Measurements from ENCODE around the gene OSBPL8.

Gene OSBPL8

DNA sequence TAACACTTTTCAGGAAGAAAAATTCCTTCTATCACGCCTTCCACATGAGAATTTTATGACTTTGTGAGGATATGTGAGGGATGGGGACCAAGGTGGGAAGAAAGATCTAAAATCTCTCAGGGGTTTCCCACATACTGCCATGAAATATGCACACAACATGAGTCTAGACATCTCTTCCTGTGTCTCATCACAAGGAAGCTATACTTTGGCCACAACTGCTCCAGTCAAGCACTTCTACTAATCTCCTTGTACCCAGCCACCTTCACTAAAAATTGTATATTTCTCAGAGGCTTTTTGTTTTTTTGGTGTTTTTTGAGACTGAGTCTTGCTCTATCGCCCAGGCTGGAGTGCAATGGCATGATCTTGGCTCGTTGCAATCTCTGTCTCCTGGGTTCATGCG, 3.2 kb downstream of the OSBPL8 start:
- TF ChIP-seq ZFP30 (CRISPR knock-in tag; IDR thresholded peaks at IDR 0.05), result no peak
- no peak for TF ChIP-seq PPARA (CRISPR knock-in tag; IDR thresholded peaks at IDR 0.05; ENCODE audit: borderline replicate concordance)
- TF ChIP-seq CSDC2 (CRISPR knock-in tag; IDR thresholded peaks at IDR 0.05), result no peak
- no peak for TF ChIP-seq ISL1 (CRISPR knock-in tag; IDR thresholded peaks at IDR 0.05)
- no peak for TF ChIP-seq ARNTL (CRISPR knock-in tag; IDR thresholded peaks at IDR 0.05; ENCODE audit: borderline replicate concordance, low read depth)
- TF ChIP-seq, protein P1, sequence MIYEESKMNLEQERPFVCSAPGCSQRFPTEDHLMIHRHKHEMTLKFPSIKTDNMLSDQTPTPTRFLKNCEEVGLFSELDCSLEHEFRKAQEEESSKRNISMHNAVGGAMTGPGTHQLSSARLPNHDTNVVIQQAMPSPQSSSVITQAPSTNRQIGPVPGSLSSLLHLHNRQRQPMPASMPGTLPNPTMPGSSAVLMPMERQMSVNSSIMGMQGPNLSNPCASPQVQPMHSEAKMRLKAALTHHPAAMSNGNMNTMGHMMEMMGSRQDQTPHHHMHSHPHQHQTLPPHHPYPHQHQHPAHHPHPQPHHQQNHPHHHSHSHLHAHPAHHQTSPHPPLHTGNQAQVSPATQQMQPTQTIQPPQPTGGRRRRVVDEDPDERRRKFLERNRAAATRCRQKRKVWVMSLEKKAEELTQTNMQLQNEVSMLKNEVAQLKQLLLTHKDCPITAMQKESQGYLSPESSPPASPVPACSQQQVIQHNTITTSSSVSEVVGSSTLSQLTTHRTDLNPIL (CRISPR knock-in tag; IDR thresholded peaks at IDR 0.05; ENCODE audit: low read depth), result no peak
- no peak for TF ChIP-seq POU6F1 (CRISPR knock-in tag; IDR thresholded peaks at IDR 0.05; ENCODE audit: borderline replicate concordance, low read depth)
- TF ChIP-seq OSR1 (CRISPR knock-in tag; IDR thresholded peaks at IDR 0.05), result no peak
- no peak for TF ChIP-seq CSRNP3 (CRISPR knock-in tag; IDR thresholded peaks at IDR 0.05)
- no peak for TF ChIP-seq ZNF70 (CRISPR knock-in tag; IDR thresholded peaks at IDR 0.05)
- no peak for TF ChIP-seq ZC3H10 (CRISPR knock-in tag; IDR thresholded peaks at IDR 0.05)
- no peak for TF ChIP-seq RARB (CRISPR knock-in tag; IDR thresholded peaks at IDR 0.05)
- TF ChIP-seq TSHZ2 (CRISPR knock-in tag; IDR thresholded peaks at IDR 0.05), result no peak
- no peak for TF ChIP-seq ZFP3 (CRISPR knock-in tag; IDR thresholded peaks at IDR 0.05)
- no peak for ATAC-seq

DNA sequence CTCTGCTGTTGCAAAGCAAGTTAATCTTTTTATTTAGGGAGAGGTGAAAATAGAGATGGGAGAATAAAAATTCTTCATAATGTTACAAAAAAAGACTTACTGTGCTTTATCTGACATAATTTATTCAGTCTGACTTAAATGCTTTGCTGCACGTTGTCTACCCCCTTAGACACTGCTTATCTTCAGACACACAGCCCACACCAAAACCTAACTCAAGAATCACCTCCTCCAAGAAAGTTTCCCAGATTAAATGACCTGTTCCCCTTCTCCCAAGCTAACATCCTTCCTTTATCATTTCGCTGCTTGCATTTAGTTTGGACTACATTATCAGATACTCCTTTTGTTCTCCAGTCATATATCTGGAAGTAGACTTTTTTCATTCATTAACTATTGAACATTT, 3.8 kb downstream of the OSBPL8 start:
- no peak for ATAC-seq
- no peak for TF ChIP-seq ARNTL (CRISPR knock-in tag; IDR thresholded peaks at IDR 0.05; ENCODE audit: borderline replicate concordance, low read depth)
- no peak for TF ChIP-seq PPARA (CRISPR knock-in tag; IDR thresholded peaks at IDR 0.05; ENCODE audit: borderline replicate concordance)
- no peak for TF ChIP-seq BACH2 (CRISPR knock-in tag; IDR thresholded peaks at IDR 0.05; ENCODE audit: borderline replicate concordance)
- no peak for TF ChIP-seq RARB (CRISPR knock-in tag; IDR thresholded peaks at IDR 0.05)
- TF ChIP-seq POU6F1 (CRISPR knock-in tag; IDR thresholded peaks at IDR 0.05; ENCODE audit: borderline replicate concordance, low read depth), result no peak
- TF ChIP-seq OSR1 (CRISPR knock-in tag; IDR thresholded peaks at IDR 0.05), result no peak
- TF ChIP-seq ZNF565 (CRISPR knock-in tag; conservative IDR thresholded peaks at IDR 0.05; ENCODE audit: low read depth), result no peak
- TF ChIP-seq ZC3H10 (CRISPR knock-in tag; IDR thresholded peaks at IDR 0.05), result no peak
- no peak for TF ChIP-seq ZFP3 (CRISPR knock-in tag; IDR thresholded peaks at IDR 0.05)
- no peak for TF ChIP-seq CSRNP3 (CRISPR knock-in tag; IDR thresholded peaks at IDR 0.05)
- TF ChIP-seq ZNF70 (CRISPR knock-in tag; IDR thresholded peaks at IDR 0.05), result no peak
- TF ChIP-seq GLIS3 (CRISPR knock-in tag; IDR thresholded peaks at IDR 0.05), result no peak
- no peak for TF ChIP-seq TSHZ2 (CRISPR knock-in tag; IDR thresholded peaks at IDR 0.05)
- TF ChIP-seq, protein P1 (CRISPR knock-in tag; IDR thresholded peaks at IDR 0.05; ENCODE audit: low read depth), result no peak
- no peak for TF ChIP-seq PATZ1 (CRISPR knock-in tag; IDR thresholded peaks at IDR 0.05; ENCODE audit: borderline replicate concordance)
- TF ChIP-seq ZNF8 (CRISPR knock-in tag; IDR thresholded peaks at IDR 0.05), result no peak
- TF ChIP-seq ESRRG (CRISPR knock-in tag; IDR thresholded peaks at IDR 0.05), result no peak
- TF ChIP-seq CSDC2 (CRISPR knock-in tag; IDR thresholded peaks at IDR 0.05), result no peak
- TF ChIP-seq TCF4 (CRISPR knock-in tag; IDR thresholded peaks at IDR 0.05; ENCODE audit: borderline replicate concordance), result no peak
